NK-92 (cell line): ENCODE results near the gene SLCO2A1.

Source experiments
- DNase-seq: peaks from one replicate; lab custom pipeline; 2025; ENCODE audit not compliant: unreplicated experiment; lab: John Stamatoyannopoulos, UW

The SLCO2A1 gene

DNA sequence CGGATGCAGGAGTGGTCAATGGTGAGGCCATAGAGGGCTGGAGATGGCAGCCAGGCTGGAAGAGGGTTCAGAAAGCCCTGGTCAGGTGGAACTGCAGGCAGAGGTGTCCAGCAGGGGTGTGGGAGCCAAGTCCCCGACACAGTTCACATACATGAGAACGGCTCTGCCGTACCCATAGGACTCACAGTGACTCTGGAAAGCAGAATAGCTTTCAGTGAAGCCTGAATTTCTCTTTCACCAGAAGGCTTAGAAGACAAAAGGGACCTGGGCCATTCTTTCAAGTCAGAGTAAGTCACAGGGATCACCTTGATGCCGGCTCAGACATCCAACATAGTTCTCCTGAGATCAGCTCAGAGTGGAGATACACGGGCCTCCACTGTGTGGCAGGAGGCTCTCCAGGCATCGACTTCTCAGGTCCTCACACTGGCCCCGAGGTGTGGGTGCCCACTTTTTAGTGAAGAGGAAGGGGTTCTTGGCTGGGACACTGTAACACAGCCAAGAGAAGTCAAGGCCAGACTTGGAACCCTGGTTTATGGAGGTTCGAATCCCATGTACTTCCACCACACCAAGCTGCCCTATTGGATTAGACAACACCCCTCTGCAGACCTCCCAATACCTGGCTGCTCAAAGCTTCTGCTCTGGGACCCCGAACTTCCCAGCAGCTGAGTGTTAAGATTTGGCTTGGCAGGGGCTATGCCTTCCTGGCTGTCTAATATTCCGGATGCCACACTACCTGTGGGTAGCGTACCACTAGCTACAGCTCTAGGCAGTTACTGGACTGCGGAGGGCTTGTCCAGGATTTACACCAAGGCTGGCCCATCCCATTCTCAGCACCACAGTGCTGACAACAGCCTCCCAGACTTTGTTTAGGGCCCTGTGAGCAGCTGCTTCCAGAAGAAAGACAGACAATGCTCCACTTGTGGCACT lies 93.6 kb downstream of the SLCO2A1 start:
- no peak for DNase-seq

GRCh38 chr3:133934996-133935842 lies 94.5 kb downstream of the SLCO2A1 start:
- DNase-seq = no peak

DNA sequence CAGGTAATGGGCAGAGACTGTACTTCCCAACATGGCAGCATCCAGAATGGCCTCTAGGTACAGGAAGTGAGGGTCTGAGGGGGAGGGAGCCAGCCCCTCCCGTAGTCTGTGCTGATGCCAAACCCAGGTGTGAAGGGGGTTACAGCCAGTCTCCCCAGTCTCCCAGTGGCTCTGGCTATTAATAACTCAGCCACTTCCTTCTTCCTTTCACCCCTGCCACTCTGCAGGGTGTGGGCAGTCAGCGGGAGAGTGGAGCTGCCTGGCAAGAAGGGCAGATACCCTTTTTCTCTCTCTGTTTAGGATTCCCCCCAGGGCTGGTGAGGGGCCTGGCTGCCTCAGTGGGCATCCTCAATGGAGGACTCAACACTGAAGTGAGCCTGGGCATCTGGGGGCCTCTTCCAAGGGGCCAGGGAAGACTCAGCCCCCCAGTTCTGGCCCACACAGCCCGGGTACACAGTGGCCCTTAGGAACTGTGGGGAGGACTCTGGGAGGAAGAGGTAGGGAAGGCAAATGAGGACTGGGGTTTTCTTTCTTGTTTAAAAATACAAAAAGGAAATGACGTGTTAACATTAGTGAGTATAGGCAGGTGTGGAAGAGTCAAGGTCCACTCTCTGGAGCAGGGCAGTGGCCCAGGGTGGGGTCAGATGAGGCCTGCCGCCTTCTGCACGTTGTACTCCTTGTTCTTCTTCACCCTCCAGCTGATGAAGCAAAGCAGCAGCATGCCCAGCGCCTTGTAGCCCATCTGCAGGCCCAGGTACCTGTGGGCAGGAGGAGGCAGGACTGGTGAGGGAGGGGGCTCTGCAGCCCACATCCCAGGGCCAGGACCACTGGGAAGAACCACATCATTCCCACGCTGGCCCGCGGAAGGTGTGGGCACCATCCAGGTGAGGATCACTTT lies 95.4 kb downstream of the SLCO2A1 start:
- DNase-seq = no peak

DNA sequence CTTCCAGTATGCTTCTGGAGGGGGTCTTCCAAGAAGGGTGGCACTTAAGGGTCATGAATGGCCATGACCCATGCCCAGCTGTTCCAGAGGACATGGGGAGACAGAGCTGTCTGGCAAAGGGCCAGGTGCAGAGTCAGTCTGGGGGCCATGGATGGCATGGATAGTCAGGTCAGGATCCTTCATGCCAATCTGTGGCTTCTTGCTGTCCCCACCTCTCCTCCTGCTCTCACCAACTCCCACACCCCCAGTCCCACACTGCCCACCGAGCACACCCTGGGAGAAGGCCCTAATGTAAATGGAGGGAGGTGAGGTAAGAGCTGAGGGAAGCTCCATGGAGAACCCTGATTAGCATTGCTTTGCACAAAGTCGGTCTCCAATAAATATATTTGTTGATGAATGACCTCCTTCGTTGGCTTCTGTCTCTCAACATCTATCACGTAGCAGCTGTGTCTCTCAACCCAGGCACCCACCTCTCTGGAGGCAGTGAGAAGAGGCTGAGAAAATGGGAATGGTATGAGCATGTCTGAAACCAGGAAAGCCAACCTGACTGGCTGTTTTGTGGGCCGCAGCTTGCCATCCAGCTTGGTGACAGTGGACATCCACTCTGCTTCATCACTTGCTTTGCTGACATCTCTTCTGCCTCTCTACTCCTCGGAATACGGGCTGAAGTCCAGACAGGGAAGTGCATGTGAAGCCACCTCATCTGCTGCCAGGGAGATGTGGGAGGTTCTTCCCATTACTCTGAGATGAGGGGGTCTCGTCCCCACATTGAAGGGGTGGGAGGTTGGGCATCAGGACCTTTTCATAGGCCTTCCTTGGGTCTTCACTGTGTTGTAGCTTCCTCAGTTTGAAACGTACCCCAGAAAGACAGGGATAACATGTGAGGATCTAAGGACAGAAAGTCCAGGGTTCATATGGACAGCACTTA lies 96.4 kb downstream of the SLCO2A1 start:
- DNase-seq = no peak

GRCh38 chr3:133932009-133932408 lies 97.7 kb downstream of the SLCO2A1 start:
- no peak for DNase-seq

- no peak for DNase-seq
Measured at GRCh38 chr3:133931084-133931483, 98.6 kb downstream of the SLCO2A1 start.

- no peak for DNase-seq
Measured at GRCh38 chr3:133930341-133930933, 99.3 kb downstream of the SLCO2A1 start.

DNA sequence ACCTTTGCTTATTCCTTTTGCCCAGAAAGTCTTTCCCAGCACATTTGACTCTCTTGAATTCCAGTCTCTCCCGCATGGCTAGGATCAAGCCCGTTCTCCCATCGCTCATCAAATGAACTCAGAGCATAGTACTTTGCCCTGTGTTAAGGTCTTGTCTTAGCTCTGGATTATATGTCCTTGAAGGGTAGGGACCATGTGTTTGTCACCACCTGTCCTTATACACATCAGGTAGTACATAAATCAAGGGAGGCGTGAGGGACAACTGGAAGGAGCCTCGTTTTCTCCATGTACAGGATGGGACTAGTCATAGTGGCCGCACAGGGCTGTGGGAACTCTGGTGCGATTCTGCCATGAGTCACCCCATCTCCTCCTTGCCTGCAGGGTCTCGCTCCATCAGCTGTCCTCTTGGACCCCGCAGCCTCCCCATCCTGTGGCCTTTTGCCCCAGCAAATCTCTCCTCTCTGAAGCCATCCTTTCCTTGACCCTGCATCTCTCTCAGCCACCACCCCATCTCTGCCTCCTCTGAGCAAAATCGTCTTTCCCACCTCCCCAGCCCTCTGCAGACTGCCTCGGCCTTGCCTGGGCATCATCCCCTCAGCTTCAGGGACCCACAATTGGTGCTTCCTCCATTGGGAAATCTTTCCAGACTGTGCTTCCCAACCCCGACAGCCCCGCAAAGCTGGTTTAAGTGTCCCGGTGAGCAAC lies 100.7 kb downstream of the SLCO2A1 start:
- no peak for DNase-seq

- DNase-seq = no peak
Measured at GRCh38 chr3:133928136-133928893, 101.4 kb downstream of the SLCO2A1 start.

DNA sequence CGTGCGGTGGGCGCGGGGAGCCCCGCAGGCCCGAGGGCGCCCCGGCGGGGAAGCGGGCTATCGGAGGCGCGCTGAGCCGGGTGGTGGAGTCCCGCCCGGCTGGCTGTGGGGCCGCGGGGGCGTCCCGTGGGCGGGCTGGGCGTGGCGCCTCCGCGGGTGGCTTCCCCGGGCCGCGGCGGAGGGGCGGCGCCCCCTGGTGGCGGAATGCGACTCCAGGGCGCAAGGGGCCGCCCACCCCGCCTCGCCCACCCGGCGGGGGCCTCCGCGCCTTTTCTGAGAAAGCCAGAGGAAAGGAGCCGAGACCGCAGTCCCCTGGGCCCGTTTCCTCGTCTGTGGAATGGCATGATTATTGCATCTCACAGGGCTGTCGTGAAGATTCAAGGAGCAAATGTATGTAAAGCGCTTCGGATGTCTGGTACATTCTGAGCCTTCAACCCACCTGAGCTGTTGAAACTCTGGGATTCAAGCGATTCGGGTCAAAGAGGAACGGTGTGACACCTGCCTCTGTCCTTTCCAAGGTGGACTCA lies 102.1 kb downstream of the SLCO2A1 start:
- DNase-seq = no peak

GRCh38 chr3:133926736-133927539 lies 102.8 kb downstream of the SLCO2A1 start:
- DNase-seq = no peak

GRCh38 chr3:133925960-133926735 lies 103.6 kb downstream of the SLCO2A1 start:
- no peak for DNase-seq

DNA sequence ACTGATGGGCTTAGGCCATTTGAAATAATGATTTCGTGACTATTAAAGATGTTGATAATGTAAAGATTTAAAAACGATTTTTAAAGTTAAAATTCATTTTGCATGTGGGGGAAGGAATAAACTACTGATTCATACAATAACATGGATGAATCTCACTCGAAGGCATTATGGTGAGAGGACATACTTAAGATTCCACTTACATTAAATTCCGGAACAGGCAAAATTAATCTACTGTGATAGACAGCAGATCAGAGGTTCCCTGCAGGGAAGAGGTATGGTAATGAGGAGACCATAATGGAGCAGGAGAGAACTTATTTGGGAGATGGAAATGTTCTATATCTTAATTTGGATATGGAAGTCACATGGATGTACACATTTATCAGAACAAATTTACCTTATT lies 105.7 kb downstream of the SLCO2A1 start:
- DNase-seq = no peak

DNA sequence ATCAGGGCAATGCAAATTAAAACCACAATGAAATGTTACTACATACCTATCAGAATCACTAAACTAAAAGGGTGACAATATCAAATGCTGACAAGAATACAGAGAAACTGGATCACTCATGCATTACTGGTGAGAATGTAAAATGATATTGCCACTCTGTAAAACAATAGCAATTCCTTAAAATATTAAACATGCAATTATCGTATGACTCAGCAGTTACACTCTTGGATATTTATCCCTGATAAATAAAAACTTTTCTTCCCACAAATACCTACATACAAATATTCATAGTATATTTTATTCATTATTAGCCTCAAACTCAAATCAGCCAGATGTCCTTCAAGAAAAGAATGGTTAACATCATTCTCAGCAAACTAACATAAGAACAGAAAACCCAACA lies 108.1 kb downstream of the SLCO2A1 start:
- no peak for DNase-seq

- no peak for DNase-seq
Measured at GRCh38 chr3:133917144-133917543, 112.6 kb downstream of the SLCO2A1 start.
